ENCODE results near the gene CNIH1. TPM values are rescaled to one million over a fixed set of nuclear protein-coding genes. Genes with fewer than 3 reads are reported as not detected.

CNIH1 gene
- 10 to 100 TPM; 56.1 to 60.8 TPM for total RNA-seq

GRCh38 chr14:54440873-54441868, at the start of gene CNIH1:
Gene CNIH1 (minus strand): TSS chr14:54441374. CDS start chr14:54441327, 47 bp downstream.
- Mint-ChIP-seq H3K4me3 (peak within 1 kb of the TSS; percentile 82), H3K36me3 (ENCODE audit: low read depth) (peaks cover 36% of the 10 kb centered on the region), H3K27ac (peak within 1 kb of the TSS; percentile 84), H3K9me3 (no peaks in the 10 kb centered on the region), H3K4me1 (peaks cover 26% of the 10 kb centered on the region), H3K27me3 (peaks cover 4% of the 10 kb centered on the region)
- ATAC-seq (replicated peaks) = peak; percentile 96

- peak overlapping the region; percentile 93 for H3K27ac Mint-ChIP-seq
- peak overlapping the region; percentile 89 for H3K4me3 Mint-ChIP-seq
- no peaks in the 10 kb centered on the region for H3K27me3 Mint-ChIP-seq
- ATAC-seq (replicated peaks) = no peak
- H3K9me3 Mint-ChIP-seq = no peaks in the 10 kb centered on the region
- H3K36me3 Mint-ChIP-seq (ENCODE audit: low read depth) = peaks cover 10% of the 10 kb centered on the region
- peaks cover 25% of the 10 kb centered on the region for H3K4me1 Mint-ChIP-seq
Measured at GRCh38 chr14:54490445-54491175, 49.4 kb upstream of the CNIH1 start.

- Mint-ChIP-seq H3K36me3 (ENCODE audit: low read depth) (peaks cover 10% of the 10 kb centered on the region), H3K27me3 (no peaks in the 10 kb centered on the region), H3K27ac (peak overlapping the region; percentile 93), H3K9me3 (no peaks in the 10 kb centered on the region), H3K4me3 (peak overlapping the region; percentile 89), H3K4me1 (peaks cover 31% of the 10 kb centered on the region)
- no peak for ATAC-seq (replicated peaks)
Measured at GRCh38 chr14:54489731-54490444, 48.7 kb upstream of the CNIH1 start.

- peaks cover 15% of the 10 kb centered on the region for H3K36me3 Mint-ChIP-seq (ENCODE audit: low read depth)
- H3K27me3 Mint-ChIP-seq = no peaks in the 10 kb centered on the region
- ATAC-seq (replicated peaks) = peak; percentile 31
- no peaks in the 10 kb centered on the region for H3K9me3 Mint-ChIP-seq
- peak overlapping the region; percentile 93 for H3K27ac Mint-ChIP-seq
- peak overlapping the region; percentile 89 for H3K4me3 Mint-ChIP-seq
- peaks cover 37% of the 10 kb centered on the region for H3K4me1 Mint-ChIP-seq
Measured at GRCh38 chr14:54489318-54489683, 48.1 kb upstream of the CNIH1 start.

- H3K27ac Mint-ChIP-seq = peak within 1 kb of the TSS; percentile 93
- H3K27me3 Mint-ChIP-seq = no peaks in the 10 kb centered on the region
- H3K36me3 Mint-ChIP-seq (ENCODE audit: low read depth) = peaks cover 21% of the 10 kb centered on the region
- ATAC-seq (replicated peaks) = peak; percentile 95
- peak within 1 kb of the TSS; percentile 89 for H3K4me3 Mint-ChIP-seq
- H3K9me3 Mint-ChIP-seq = no peaks in the 10 kb centered on the region
- peaks cover 42% of the 10 kb centered on the region for H3K4me1 Mint-ChIP-seq
Measured at GRCh38 chr14:54488646-54489317, 47.6 kb upstream of the CNIH1 start, which contains the start of gene GMFB. Gene GMFB (minus strand): TSS chr14:54488980. CDS start chr14:54488927, 53 bp downstream.

GRCh38 chr14:54488318-54488645, 47.1 kb upstream of the CNIH1 start:
- H3K27ac Mint-ChIP-seq = peak overlapping the region; percentile 93
- H3K4me3 Mint-ChIP-seq = peak overlapping the region; percentile 89
- H3K4me1 Mint-ChIP-seq = peaks cover 44% of the 10 kb centered on the region
- H3K36me3 Mint-ChIP-seq (ENCODE audit: low read depth) = peaks cover 26% of the 10 kb centered on the region
- no peak for ATAC-seq (replicated peaks)
- H3K9me3 Mint-ChIP-seq = no peaks in the 10 kb centered on the region
- no peaks in the 10 kb centered on the region for H3K27me3 Mint-ChIP-seq

- Mint-ChIP-seq H3K27me3 (no peaks in the 10 kb centered on the region), H3K27ac (peak overlapping the region; percentile 93), H3K4me3 (peak overlapping the region; percentile 89), H3K36me3 (ENCODE audit: low read depth) (peaks cover 31% of the 10 kb centered on the region), H3K9me3 (no peaks in the 10 kb centered on the region), H3K4me1 (peaks cover 49% of the 10 kb centered on the region)
- no peak for ATAC-seq (replicated peaks)
Measured at GRCh38 chr14:54487771-54488170, 46.6 kb upstream of the CNIH1 start.

- Mint-ChIP-seq H3K4me1 (peaks cover 50% of the 10 kb centered on the region), H3K27ac (peak overlapping the region; percentile 63), H3K9me3 (no peaks in the 10 kb centered on the region), H3K4me3 (peak overlapping the region; percentile 89), H3K27me3 (no peaks in the 10 kb centered on the region), H3K36me3 (ENCODE audit: low read depth) (peaks cover 42% of the 10 kb centered on the region)
- no peak for ATAC-seq (replicated peaks)
Measured at GRCh38 chr14:54486685-54487084, 45.5 kb upstream of the CNIH1 start.

GRCh38 chr14:54483846-54484245, 42.7 kb upstream of the CNIH1 start:
- Mint-ChIP-seq H3K27ac (peak overlapping the region; percentile 63), H3K27me3 (no peaks in the 10 kb centered on the region), H3K9me3 (no peaks in the 10 kb centered on the region), H3K36me3 (ENCODE audit: low read depth) (peaks cover 61% of the 10 kb centered on the region), H3K4me1 (peaks cover 42% of the 10 kb centered on the region), H3K4me3 (peak overlapping the region; percentile 89)
- no peak for ATAC-seq (replicated peaks)

- peak overlapping the region; percentile 89 for H3K4me3 Mint-ChIP-seq
- H3K27me3 Mint-ChIP-seq = no peaks in the 10 kb centered on the region
- no peaks in the 10 kb centered on the region for H3K9me3 Mint-ChIP-seq
- H3K4me1 Mint-ChIP-seq = peaks cover 42% of the 10 kb centered on the region
- peak; percentile 49 for ATAC-seq (replicated peaks)
- H3K27ac Mint-ChIP-seq = no peak overlapping the region
- peaks cover 66% of the 10 kb centered on the region for H3K36me3 Mint-ChIP-seq (ENCODE audit: low read depth)
Measured at GRCh38 chr14:54483073-54483745, 42.0 kb upstream of the CNIH1 start.

GRCh38 chr14:54481695-54482094, 40.5 kb upstream of the CNIH1 start:
- no peak for ATAC-seq (replicated peaks)
- Mint-ChIP-seq H3K27ac (no peak overlapping the region), H3K27me3 (no peaks in the 10 kb centered on the region), H3K36me3 (ENCODE audit: low read depth) (peaks cover 82% of the 10 kb centered on the region), H3K9me3 (no peaks in the 10 kb centered on the region), H3K4me1 (peaks cover 34% of the 10 kb centered on the region), H3K4me3 (no peak overlapping the region)

GRCh38 chr14:54480830-54481562, 39.8 kb upstream of the CNIH1 start:
- peaks cover 89% of the 10 kb centered on the region for H3K36me3 Mint-ChIP-seq (ENCODE audit: low read depth)
- no peak for ATAC-seq (replicated peaks)
- no peaks in the 10 kb centered on the region for H3K9me3 Mint-ChIP-seq
- peaks cover 27% of the 10 kb centered on the region for H3K4me1 Mint-ChIP-seq
- H3K27ac Mint-ChIP-seq = no peak overlapping the region
- H3K4me3 Mint-ChIP-seq = no peak overlapping the region
- H3K27me3 Mint-ChIP-seq = no peaks in the 10 kb centered on the region
